ENCODE results near the gene RIPOR2.
A peak's percentile ranks its signal among the peaks of the same experiment; 100 is the strongest.

RIPOR2 gene

GRCh38 chr6:24876499-24877465, 59.0 kb downstream of the RIPOR2 start:
- no peak for DNase-seq (ENCODE audit: low read depth in 2 of 2)

DNA sequence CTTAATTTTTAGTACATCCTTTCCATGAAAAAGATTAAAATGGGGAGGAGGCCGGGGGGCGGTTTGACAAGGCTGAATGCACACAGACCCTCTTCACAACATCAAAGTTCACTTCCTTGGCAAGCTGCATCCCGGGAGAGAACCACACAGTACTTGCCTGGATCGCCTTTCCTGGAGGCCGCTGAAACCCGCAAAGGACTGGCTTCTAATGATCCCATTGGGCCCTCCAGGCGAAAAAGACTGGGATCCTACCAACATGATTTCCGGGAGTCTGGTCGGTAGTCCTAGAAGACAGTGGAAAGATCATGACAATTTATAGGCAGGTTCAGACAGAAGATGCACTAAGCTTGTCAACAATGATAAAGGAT, 60.2 kb downstream of the RIPOR2 start:
- no peak for DNase-seq (ENCODE audit: low read depth in 2 of 2)

GRCh38 chr6:24874776-24875533, 60.8 kb downstream of the RIPOR2 start:
- no peak for DNase-seq (ENCODE audit: low read depth in 2 of 2)

DNA sequence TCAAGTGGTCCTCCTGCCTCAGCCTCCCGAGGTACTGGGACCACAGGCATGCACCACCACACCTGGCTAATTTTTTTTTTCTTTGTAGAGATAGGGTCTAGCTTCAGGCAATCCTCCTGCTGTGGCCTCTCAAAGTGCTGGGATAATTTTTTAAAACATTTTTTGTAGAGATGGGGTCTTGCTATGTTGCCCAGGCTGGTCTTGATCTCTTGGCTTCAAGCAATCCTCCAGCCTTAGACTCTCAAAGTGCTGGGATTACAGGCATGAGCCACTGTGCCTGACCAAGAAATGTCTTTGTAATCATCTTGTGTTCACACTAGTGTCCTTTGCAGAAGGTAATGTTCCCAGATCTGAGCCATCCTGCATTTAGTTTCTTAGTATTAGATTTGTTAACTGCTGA, 61.6 kb downstream of the RIPOR2 start:
- DNase-seq (ENCODE audit: low read depth in 2 of 2) = no peak

DNA sequence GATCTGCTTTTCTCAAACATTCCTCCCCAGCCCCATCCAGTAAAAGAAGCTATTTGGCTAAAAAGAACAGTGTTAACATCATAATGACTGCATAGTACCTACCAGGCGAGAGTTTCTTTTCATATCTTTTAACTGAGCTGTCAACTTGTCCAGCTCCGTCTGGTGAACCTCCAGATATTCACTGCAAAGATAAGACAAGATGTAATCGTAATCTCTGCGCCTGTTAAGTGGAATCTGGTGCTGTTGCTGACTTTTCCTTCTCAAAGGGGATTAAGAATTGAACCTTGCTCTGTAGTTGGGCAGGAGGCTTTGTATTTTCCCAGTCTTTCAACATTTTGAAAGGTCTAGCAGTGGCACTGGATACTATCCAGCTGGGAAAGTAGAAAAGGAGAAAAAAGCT, 63.0 kb downstream of the RIPOR2 start:
- DNase-seq (ENCODE audit: low read depth in 2 of 2) = no peak

GRCh38 chr6:24868765-24869164, 67.0 kb downstream of the RIPOR2 start:
- DNase-seq (ENCODE audit: low read depth in 2 of 2) = no peak

DNA sequence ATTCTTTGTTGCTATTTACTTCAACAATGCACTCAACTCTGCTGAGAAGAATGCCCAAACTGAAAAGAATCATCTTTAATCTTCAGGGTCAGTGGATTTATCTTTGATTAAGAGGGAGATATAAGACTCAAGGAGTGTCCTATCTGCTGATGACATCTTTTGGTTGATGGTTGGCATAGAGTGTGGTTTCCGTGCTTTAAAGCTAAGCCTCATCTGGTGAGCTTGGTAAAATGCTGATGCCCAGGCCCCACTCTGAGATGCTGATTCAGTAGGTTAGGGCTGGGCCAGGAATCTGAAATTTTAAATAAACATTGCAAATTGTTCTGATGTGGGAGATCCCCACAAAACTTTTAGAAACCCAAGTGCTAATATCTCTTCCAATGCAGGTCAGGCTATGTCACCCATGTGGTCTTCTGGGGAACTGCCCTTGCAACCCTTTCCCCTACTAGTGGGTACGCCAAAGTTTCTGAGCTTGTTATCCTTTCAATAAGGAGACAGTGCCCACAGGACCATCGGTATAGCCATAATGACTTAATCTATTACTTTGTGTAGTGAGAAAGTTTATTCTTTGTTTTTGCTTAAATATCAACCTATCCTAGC, 68.6 kb downstream of the RIPOR2 start:
- DNase-seq (ENCODE audit: low read depth in 2 of 2) = no peak

- no peak for DNase-seq (ENCODE audit: low read depth in 2 of 2)
Observed at GRCh38 chr6:24865161-24865560, 70.6 kb downstream of the RIPOR2 start.

GRCh38 chr6:24864343-24864742, 71.4 kb downstream of the RIPOR2 start:
- no peak for DNase-seq (ENCODE audit: low read depth in 2 of 2)

- no peak for DNase-seq (ENCODE audit: low read depth in 2 of 2)
Observed at GRCh38 chr6:24861934-24862333, 73.8 kb downstream of the RIPOR2 start.

- no peak for DNase-seq (ENCODE audit: low read depth in 2 of 2)
Observed at GRCh38 chr6:24859608-24860200, 76.1 kb downstream of the RIPOR2 start.

DNA sequence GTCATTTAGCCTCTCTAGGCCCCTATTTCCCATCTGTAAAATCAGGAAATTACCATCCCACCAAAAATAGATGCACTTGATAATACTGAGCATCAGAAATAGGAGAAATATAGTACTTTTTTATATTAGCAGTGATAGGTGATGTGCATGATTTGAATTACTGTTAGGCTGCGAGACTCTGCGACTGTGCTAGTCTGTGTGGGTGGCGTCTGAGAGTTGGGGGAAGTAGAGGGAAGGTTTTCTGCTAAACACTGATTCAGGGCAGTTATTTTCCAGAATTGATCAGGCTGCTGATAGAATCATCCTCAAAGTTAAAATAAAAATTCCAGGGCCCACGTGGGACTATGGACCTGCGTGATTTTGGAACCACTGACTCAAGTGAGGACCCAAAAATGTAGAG, 76.6 kb downstream of the RIPOR2 start:
- no peak for DNase-seq (ENCODE audit: low read depth in 2 of 2)

DNA sequence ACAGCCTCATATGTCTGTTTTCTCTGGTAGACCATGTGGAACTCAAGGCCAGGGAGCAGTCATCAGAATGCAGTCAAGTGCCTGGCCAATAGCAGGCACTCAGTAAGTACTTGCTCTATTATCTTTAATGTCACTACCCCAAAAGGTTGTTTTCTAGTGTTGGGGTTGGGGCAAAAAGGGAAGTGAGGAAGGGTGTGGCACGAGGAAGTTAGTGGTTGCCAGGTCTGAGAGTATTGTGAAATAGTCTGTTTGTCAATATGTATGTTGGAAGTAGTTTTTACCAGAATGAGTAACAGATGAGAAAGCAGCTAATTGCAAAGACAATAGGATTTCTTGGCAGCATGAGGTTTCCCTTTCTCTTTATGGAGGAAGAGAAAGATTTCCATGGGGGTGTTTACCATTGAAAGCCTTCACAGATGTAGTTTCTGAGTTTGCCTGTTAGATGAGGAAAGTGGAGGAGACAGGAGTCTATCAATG, 77.5 kb downstream of the RIPOR2 start:
- DNase-seq (ENCODE audit: low read depth in 2 of 2) = no peak

- no peak for DNase-seq (ENCODE audit: low read depth in 2 of 2)
Observed at GRCh38 chr6:24856901-24857670, 78.7 kb downstream of the RIPOR2 start.

DNA sequence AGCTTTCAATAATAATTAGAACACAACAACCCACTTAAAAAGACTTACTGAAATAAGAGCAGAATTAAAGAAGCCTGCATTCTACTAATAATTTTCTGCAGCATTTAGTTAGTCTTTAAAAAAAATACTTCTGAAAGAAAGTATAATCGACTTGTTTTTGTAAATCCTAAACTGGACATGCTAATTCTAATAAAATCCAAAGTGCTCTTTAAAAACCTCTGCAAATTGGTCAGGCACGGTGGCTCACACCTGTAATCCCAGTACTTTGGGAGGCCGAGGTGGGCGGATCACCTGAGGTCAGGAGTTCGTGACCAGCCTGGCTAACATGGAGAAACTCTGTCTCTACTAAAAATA, 79.5 kb downstream of the RIPOR2 start:
- DNase-seq (ENCODE audit: low read depth in 2 of 2) = no peak

DNA sequence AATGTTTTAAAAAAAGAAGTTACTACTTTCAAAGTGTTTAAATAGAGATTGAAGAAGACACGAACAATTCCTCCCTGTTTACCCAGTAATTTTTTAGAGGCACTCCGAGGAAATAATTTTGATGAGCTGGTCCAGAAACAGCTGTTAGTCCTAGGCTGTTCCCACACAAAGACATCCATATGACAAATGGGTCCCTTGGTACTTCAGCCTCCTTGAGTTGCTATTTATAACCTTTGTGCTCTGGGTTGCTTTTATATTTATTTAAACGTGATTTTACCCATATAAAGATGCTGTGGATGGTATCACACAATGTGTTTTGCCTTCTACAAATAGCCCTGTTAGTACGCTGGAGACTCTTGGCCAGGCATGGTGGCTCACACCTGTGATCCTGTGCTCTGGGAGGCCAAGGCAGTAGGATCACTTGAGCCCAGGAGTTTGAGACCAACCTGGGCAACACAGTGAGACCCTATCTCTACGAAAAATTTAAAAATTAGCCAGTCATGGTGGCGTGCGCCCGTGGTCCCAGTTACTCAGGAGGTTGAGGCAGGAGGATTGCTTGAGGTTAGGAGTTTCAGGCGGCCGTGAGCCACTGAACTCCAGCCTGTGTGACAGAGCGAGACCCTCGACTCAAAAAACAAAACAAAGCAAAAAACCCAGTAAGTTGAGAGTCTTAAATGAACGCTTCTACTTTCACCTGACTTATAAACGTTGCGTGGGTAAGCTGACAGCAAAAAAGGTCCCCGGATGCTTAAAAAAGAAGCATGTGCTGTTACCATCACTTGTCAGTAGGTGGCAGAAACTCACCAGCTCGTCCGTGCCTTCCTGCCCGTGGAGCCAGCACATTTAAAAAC, 80.1 kb downstream of the RIPOR2 start:
- peak; percentile 30 to 41 for DNase-seq (ENCODE audit: low read depth in 2 of 2)

DNA sequence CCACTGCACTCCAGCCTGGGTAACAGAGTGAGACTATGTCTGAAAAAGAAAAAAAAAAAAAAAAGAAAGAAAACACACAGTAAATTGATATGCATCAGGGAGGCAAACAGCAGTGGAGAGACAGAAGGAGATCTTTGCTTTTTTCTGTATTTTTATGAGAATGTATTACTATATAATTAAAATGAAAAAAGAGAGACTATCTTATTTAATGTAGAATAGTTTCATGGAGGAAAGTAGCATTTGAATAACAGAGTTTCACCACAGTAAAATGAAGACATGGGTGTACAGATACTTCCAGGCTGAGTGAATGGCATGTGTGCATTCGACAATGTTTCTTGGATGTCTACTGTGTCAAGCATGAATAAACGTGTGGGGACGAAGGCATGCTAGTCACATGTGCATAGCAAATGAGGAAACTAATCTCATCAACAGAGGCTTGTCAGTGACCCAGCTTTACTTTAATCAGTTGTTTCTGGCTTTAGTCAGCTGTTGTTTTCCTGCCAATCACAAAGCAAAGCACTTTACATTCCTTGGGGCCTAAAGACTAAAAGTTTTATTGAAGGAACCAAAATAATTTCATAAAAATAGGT, 81.6 kb downstream of the RIPOR2 start:
- DNase-seq (ENCODE audit: low read depth in 2 of 2) = no peak

- DNase-seq (ENCODE audit: low read depth in 2 of 2) = no peak
Observed at GRCh38 chr6:24851086-24851485, 84.7 kb downstream of the RIPOR2 start.

DNA sequence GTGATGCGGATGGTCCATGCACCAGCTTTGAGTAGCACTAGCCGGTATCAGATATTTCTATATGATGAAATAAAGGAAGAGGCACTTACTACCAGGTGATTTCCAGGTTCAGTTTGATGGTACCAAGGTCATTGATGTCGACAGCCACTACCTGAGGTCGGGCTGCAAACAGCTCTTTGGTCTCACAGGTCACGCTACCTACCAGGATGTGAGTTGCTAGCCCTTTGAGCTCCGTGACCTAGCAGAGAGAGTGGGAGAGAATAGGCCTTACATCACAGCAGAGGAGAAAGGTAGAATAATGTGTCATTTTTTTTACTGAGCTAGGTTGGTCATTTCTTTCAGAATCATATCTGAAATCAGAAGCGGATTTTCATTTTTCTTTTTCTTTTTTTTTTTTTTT, 86.0 kb downstream of the RIPOR2 start:
- DNase-seq (ENCODE audit: low read depth in 2 of 2) = no peak

GRCh38 chr6:24848461-24848860, 87.3 kb downstream of the RIPOR2 start:
- no peak for DNase-seq (ENCODE audit: low read depth in 2 of 2)

Measured in stimulated activated CD8-positive, alpha-beta memory T cell treated with anti-CD3 and anti-CD28 coated beads, Interleukin-15, amount 100 ng/mL, for 48 hours (primary cell).